Measurements from ENCODE around the gene E2F8.
"Not testable (repeated sequence)": the region's sequence is repeated elsewhere in the genome, so short reads cannot be mapped to it uniquely, and the experiment has no call there.

E2F8 gene, protein sequence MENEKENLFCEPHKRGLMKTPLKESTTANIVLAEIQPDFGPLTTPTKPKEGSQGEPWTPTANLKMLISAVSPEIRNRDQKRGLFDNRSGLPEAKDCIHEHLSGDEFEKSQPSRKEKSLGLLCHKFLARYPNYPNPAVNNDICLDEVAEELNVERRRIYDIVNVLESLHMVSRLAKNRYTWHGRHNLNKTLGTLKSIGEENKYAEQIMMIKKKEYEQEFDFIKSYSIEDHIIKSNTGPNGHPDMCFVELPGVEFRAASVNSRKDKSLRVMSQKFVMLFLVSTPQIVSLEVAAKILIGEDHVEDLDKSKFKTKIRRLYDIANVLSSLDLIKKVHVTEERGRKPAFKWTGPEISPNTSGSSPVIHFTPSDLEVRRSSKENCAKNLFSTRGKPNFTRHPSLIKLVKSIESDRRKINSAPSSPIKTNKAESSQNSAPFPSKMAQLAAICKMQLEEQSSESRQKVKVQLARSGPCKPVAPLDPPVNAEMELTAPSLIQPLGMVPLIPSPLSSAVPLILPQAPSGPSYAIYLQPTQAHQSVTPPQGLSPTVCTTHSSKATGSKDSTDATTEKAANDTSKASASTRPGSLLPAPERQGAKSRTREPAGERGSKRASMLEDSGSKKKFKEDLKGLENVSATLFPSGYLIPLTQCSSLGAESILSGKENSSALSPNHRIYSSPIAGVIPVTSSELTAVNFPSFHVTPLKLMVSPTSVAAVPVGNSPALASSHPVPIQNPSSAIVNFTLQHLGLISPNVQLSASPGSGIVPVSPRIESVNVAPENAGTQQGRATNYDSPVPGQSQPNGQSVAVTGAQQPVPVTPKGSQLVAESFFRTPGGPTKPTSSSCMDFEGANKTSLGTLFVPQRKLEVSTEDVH

DNA sequence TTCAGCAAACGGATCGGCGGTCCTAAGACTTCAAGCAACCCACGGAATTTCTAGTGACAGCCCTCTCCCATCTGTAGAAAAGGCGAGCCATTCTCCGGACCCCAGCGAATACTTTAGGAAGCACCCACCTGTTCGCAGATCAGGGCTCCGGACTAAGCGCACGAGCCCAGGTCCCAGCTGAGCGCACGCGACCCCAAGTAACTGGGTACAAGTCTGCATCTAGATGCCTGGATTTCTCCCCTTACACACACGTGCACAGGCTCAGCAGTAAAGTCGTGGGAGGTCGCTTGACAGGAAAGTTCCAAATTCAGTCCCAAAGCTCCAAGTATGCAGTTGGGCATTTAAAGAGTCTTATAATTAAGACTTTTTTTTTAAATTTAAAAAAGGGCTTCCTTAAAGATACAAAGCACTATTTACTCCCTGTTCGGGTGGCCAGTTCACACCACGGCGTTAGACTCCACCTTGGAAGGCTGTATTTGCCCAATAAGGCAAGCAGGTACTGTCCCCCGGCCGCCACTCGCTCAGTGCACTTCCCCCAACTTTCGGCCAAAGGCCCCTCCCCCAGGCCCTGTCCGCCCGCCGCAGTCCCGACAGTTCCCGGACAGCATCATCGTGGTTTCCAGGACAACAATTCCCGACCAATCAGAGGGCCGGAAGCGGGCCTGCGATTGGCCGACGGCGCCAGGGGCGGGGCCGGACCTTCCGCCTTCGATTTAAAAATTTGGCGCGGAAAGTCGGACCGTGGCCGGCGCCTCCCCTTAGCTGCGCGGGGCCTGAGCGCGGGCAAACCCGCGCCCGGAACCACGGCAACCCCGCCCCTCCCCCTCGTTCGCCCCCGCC lies at the start of gene E2F8:
Gene E2F8, minus strand, starts transcription at position 526 of the 840 bp plus-strand sequence. CDS start 824 bp downstream, outside the sequence.
- DNase-seq, result peak; percentile 86 to 92

DNA sequence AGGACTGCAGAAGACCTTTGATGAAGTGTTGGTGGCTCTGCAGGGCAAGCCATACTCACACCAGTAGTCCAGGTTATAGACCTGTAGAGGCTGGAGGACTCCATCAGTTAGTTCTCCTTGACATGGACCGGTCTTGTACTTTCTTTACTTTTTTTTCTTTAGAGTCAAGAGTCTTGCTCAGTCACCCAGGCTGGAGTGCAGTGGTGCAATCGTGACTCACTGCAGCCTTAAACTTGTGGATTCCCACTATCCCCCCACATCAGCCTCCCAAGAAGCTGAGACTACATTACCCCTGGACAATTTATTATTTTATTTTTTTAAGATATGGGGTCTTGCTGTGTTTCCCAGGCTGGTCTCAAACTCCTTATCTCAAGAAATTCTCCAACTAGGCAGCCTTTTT lies 49.6 kb upstream of the E2F8 start:
- no peak for DNase-seq

DNA sequence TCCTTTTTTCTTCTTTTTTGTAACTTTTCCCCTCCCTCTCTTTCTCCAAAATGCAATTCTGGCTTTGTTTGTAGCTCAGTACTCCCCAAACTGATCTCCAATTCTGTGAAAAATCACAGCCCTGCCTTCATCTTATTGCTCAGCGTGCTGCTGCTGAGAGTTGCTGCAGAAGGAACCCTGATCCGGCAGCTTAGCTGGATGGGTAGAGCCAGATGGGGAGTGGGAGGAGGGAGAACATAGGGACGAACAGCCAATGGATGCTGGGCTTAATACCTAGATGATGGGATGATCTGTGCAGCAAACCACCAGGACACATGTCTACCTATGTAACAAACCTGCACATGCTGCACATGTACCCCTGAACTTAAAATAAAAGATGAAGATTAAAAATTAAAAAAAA lies 47.5 kb upstream of the E2F8 start:
- no peak for DNase-seq

DNA sequence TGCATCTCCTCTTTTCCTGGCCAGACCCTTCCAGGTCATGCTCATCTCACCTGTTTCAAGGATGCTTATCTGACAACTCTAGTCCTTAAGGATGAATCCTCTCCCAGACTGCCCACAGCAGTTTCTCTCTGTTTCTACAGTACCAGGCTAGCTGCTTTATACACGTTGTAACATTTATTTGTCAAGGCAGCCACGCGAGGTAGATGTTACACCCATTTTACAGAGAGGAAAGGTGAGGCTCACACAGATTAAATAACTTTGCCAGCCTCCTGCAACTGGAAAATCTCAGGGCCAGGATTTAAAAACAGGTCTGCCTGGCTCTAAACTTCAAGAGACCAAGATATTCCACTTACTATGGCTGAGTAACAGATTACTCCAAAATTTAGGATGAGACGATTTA lies 45.7 kb upstream of the E2F8 start:
- DNase-seq, result no peak

DNA sequence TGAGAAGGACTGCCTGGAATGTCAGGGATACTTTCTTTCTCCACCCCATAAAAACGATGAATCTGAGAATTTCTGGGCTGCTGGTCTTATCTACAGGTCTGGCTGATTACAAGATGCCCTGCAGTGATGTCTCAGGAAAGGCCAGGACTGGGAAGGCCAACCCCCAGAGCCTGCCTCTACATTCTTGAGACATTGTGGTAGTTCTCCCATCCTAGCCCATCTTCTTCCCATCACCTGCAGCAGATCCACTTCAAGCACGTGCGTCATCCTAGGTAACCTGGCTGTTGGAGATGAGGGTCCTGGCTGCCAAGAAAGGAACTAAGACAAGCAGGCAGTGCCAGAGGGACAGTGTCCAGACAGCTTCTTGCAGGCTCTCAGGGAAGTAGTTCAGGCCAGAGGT lies 44.1 kb upstream of the E2F8 start:
- no peak for DNase-seq

DNA sequence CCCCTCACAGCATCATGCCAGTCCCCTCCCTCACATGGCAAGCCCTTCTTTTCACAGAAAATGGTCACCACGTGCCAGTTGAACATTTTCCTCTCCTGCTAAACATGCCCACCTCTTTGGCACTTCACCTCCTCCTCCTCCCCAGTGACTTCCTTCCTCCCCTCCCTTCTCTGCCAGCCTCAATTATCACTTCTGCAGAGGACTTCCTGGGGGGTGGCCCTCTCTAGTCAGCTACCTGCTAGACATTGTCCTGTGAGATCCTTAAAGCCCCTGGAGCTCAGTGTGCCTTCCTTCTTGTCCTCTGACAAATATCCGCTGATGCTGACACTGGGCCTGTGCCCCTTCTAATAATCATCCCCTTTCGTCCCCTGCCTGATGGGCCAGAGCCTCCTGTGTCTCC lies 43.2 kb upstream of the E2F8 start:
- no peak for DNase-seq

DNA sequence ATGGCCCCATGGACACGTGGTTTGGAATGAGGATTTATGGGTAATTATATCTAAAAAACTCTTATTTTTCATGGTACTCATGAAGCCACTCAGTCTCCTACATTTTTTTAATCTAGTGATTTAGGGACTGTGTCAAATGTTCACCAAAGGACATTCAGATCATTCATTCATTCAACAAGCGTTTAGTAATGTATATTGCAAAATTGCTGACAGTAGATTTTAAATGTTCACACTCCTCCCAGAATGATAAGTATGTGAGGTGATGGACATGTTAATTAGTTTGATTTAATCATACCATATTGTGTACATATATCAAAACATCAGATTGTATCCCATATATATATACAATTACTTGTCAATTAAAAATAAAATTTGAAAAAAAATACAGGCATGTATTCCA lies 40.8 kb upstream of the E2F8 start:
- DNase-seq, result no peak

DNA sequence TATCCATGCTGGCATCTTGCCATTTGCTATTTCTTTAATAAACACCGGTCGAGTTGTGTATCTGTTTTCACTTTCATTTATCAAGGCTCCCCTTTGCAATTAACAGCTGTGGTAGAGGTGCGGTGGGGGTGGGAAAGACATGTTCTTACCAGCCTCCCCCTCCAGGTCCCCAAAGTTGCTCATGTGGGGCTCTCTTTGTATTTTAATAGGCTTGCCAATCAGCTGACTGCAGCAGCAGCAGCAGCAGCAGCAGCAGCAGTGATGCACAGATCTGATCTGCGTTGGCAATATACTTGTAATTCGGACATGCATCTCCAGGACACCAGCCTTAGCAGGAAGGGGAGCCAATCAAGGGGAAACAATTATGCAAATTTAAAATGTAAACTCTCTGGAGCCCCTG lies 40.3 kb upstream of the E2F8 start:
- DNase-seq, result no peak

DNA sequence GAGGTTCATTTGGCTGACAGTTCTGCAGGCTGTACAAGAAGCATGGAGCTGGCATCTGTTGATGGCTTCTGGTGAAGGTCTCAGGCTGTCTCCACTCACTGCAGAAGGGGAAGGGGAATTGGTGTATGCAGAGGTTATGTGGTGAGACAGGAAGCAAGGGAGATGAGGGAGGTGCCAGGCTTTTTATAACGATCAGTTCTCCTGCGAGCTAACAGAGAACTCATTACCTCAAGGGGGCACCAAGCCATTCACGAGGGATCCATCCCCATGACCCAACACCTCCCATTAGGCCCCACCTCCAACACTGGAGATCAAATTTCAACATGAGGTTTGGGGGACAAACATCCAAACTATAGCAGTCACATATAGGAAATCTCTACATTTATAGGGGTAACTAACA lies 38.7 kb upstream of the E2F8 start:
- DNase-seq, result no peak

DNA sequence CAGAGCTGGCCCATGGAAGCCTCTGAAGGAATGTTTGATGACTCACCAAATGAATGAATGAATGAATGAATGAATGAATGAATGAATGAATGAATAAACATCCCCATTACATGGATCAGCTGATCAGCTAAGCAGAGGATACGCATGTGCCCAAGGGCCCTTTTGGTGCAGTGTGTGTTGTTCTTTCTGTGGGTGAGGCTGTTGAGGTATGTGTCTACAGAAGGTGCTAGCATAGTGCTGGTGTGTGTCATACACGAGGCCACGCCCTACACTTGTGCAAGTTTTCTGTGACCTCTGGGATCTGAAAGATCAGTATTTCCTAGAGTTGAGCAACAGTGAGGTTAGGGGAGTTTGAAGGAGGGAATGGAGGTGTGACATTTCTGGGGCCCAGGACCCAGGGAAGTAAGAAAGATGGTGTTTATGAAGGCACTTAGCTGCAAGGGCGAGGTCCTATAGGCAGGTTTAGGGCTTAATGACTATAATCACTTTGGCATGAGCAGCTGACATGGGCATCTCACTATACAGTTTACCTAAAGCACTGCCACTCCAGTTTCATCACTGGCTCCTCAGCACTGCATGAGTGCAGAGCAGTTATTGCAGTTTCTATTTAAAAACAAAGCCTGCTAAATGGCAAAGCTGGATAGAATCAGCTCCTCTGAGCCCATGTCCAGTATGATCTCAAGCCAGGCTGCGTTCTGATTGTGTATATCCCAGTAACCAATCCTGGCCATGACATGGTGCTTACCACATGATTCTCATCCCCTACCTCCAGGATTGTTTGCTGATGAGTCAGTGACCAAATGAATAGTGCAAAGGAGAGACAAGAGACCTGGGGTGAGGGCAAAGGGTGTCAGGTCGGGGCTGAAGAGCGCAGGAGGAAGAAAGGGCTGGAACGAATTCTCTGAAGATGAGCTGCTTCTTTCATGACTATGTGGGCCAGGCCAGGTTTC lies 36.4 kb upstream of the E2F8 start:
- DNase-seq, result no peak

DNA sequence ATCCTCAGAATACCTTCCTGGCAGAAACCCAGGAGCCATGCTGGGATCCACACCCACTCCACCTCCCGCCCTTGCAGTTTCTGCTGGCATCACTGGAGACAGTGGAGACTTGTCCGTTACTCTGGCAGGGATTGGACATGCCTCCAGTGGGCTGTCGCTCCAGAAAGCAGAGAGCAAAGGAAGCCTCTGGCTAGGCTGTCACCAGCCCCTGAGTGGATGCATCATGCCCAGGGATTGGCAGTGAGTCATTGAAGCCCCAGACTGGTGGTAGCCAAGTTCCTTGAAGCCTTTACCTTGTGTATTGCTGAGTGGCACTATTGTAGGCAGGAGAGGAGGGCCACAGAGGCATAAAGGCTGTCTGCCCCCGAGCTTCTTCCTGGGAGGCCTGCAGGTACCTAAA lies 34.8 kb upstream of the E2F8 start:
- no peak for DNase-seq

DNA sequence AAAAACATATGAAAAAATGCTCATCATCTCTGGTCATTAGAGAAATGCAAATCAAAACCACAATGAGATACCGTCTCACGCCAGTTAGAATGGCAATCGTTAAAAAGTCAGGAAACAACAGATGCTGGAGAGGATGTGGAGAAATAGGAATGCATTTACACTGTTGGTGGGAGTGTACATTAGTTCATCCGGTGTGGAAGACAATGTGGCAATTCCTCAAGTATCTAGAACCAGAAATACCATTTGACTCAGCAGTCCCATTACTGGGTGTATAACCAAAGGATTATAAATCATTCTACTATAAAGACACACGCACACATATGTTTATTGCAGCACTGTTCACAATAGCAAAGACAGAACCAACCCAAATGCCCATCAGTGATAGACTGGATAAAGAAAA lies 32.5 kb upstream of the E2F8 start:
- not testable (repeated sequence) for DNase-seq

DNA sequence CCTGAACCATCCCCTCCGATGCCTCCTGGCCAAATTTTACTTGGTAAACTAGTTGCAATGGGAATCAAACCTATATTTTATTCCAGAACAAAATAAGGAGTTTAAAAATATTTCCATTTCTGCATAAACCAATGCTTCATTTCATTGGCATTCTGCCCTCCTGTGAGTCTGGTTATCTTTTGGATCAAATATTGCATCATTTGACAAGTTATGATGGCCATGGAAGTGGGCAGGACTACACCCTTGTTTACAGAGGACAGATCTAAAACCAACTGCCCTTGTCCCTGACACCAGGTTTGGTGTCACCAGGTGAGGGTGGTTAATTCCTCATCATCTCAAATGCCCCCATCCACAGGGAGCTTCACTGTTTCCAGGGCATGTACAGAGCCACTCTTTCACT lies 28.2 kb upstream of the E2F8 start:
- no peak for DNase-seq

DNA sequence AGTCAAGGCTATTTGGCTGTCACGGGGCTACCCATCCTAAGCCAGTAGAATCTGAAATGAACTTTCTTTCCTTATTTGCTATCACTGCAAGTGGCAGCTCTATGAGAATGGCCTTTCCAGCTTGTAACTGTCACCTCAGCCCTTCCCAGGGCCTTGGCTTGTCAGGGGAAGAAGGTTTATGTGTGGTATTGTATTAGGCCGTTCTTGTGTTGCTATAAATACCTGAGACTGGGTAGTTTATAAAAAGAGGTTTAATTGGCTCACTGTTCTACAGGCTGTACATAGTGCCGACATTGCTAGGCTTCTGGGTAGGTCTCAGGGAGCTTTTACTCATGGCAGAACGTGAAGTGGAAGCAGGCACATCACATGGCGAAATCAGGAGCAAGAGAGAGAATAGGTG lies 26.8 kb upstream of the E2F8 start:
- DNase-seq, result no peak

DNA sequence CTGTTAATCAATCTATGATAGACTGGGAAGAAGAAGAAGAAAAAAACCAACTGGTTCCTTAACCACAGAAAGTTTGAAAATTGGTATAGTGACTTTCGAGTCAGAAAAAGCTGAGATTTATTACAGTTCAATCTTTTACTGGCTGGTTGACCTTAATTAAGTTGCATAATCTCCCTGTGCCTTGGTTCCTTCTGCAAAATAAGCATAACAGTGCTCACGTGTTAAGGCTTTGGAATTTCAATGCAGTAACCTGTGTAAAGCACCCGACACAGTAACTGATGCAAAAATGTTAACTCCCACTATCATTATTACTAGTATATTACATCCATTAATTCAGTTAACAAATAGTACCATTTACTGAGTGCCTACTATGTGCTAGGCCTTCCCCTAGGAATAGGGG lies 22.6 kb upstream of the E2F8 start:
- DNase-seq, result no peak

DNA sequence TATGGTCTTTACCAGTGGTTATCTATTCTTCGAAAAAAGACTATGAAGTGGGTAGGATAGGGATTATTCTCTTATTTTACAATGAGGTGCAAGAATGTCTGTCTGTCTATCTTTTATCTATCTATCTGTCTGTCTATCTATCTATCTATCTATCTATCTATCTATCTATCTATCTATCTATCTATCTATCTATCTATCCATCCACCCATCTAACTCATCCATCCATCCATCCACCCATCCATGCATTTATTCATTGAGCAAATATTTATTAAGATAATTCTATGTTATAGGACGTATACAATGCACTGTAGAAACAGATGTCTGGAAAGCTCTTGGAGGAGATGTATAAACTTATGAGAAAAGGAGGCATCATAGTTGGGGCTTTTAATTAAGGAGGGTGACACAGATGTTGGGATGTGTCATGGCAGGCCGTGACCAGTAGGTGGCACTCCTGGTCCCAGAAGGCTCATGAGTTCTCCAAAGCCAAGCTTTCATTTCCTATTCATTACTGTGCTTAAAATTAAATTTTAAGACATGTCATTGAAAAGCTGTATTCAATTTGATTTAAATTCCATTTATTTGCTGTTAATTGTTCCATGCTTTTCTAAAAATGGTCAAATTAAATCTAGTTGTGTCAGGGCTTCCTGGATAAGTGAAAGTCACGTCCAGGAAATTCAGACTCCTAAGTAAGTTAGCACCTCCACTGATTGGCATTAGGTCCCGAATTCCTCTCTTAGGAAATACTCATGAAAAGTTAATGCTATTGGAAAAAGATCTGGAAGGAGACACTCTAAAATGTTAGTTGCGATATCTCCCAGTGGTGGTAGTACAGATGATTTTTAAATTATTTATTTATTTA lies 19.0 kb upstream of the E2F8 start:
- DNase-seq, result peak; percentile 72 to 77

DNA sequence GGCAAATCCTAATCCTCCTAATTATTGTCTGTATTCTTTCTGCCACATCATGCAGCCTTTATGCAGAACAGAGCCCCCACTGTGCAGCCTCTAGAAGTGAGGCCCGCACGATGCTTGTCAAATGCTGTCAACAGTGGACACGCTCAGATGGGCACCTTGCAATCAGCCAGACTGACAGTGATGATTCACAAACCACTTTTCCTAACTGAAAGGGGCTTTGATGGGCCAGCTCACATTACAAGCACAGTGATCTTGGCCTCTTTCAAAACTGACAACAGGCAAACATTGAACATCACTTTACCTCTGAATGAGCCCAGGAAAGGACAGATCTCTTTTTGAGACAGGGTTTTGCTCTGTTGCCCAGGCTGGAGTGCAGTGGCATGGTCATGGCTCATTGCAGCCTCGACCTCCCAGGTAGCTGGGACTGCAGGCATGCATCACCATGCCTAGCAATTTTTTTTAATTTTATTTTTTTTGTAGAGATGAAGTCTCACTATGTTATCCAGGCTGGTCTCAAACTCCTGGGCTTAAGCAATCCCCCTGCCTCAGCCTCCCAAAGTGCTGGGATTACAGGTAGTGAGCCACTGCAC lies 18.0 kb upstream of the E2F8 start:
- DNase-seq, result no peak

DNA sequence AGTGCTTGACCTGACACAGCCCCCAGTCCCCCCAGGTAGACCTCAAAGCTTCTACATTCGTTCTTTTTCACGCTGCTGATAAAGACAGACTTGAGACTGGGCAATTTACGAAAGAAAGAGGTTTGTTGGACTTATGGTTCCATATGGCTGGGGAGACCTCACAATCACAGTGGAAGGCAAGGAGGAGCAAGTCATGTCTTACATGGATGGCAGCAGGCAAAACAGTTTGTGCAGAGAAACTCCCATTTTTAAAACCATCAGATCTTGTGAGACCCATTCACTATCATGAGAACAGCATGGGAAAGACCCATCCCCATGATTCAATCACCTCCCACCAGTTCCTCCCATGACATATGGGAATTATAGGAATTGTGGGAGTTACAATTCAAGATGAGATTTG lies 13.7 kb upstream of the E2F8 start:
- not testable (repeated sequence) for DNase-seq

DNA sequence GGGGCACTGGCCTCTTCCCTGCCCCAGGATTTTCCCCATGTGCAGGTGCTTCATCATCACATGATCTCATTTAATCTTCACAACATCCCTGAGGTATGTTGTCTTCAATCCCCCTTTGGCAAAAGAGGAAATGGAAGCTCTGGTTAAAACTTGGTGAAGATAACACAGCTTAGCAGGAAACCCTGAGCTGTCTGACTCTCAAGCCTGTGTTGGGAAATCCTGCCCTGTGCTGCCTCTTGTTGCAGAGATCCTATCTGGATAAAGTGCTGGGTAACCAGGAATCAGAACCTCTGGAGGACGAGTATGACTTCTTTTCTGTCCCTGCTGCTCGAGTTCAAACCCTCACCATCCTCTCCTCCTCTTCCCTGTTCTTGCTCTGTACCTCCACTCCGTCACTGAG lies 13.1 kb upstream of the E2F8 start:
- no peak for DNase-seq

DNA sequence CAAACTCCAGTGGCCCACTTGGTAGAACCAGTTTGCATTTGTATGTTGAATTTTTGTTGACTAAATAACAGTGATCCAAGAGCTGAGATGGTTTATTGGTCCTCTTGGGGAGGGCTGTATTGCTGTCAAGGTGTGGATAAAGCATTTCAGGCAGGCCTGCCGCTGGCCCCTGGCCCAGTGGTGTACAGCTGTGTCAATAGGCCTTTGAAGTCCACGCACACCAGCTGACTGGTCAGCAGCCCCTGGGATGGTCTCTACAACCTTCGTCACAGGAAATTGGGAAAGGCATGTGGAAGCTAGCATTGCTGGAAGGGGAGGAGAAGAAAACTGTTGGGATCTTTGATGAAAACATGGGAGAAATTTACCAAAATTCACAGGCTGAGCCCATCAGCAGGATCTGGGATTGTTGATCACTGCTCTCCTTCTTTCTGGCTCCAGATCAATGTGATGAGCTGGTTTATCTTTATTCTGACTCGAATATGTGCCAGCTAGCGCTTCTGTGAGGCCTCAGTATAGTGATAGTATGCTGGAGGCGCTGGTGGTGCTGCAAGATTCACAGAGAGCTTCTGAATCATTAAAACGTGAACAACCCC lies 12.5 kb upstream of the E2F8 start:
- DNase-seq, result no peak
